MM.1S (cell line): Measurements from ENCODE around the gene RFC5.

Experiments
- CTCF ChIP-seq: fragments of 300-600 bp; sonication (generic); IDR thresholded peaks from 2 replicates; pipeline ENCODE4 v1.5.1; 2016; ENCODE audit warnings: antibody characterized with exemption, low read length, mixed read lengths
- EZH2 ChIP-seq: fragments of 300-600 bp; sonication (generic); optimal IDR thresholded peaks from 2 replicates; pipeline ENCODE3; 2017; ENCODE audit warnings: low read depth, mild to moderate bottlenecking, antibody characterized with exemption, low read length, mixed read lengths
- EZH2phosphoT487 ChIP-seq: fragments of 300-600 bp; sonication (generic); IDR thresholded peaks from 2 replicates; pipeline ENCODE4 v1.6.1; 2018; ENCODE audit warnings: antibody characterized with exemption, low read length

GRCh38 chr12:118046430-118046829, 29.9 kb downstream of the RFC5 start:
- TF ChIP-seq CTCF (no peak), EZH2phosphoT487 (no peak), EZH2 (no peak)
